Measurements from ENCODE around the gene FOXA3.

GRCh38 chr19:45827459-45828093 lies 36.5 kb upstream of the FOXA3 start:
- TF ChIP-seq, protein P1, sequence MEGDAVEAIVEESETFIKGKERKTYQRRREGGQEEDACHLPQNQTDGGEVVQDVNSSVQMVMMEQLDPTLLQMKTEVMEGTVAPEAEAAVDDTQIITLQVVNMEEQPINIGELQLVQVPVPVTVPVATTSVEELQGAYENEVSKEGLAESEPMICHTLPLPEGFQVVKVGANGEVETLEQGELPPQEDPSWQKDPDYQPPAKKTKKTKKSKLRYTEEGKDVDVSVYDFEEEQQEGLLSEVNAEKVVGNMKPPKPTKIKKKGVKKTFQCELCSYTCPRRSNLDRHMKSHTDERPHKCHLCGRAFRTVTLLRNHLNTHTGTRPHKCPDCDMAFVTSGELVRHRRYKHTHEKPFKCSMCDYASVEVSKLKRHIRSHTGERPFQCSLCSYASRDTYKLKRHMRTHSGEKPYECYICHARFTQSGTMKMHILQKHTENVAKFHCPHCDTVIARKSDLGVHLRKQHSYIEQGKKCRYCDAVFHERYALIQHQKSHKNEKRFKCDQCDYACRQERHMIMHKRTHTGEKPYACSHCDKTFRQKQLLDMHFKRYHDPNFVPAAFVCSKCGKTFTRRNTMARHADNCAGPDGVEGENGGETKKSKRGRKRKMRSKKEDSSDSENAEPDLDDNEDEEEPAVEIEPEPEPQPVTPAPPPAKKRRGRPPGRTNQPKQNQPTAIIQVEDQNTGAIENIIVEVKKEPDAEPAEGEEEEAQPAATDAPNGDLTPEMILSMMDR (optimal IDR thresholded peaks at IDR 0.05 in 1 of 3, IDR thresholded peaks at IDR 0.05 in 1 of 3, conservative IDR thresholded peaks at IDR 0.05 in 1 of 3; ENCODE audit: extremely low read depth in 1 of 3, insufficient read depth in 2 of 3, low read length in 3 of 3), result no peak
- TF ChIP-seq EZH2 (IDR thresholded peaks at IDR 0.05; ENCODE audit: low read length), result no peak

Data from keratinocyte (primary cell).